GM23338 (cell line): ENCODE data around the gene APBA2.

Experiments used
- ZNF331 ChIP-seq: fragments of 250-450 bp; sonication (Bioruptor Pico); IDR thresholded peaks from 2 replicates; pipeline ENCODE4 v1.5.0; 2020; ENCODE audit warnings: low read depth, mild to moderate bottlenecking, moderate library complexity
- TF ChIP-seq, protein P1 (sequence below), 2 experiments: fragments of 200-600 bp in 1 of 2; sonication (generic) in 1 of 2; conservative IDR thresholded peaks; 2 replicates each; pipeline versions ENCODE4 v1.5.1 to v1.6.1; 2016 to 2017; ENCODE audit warnings: antibody characterized with exemption in 2 of 2, low read depth in 2 of 2, mild to moderate bottlenecking in 2 of 2, moderate library complexity in 1 of 2

DNA sequence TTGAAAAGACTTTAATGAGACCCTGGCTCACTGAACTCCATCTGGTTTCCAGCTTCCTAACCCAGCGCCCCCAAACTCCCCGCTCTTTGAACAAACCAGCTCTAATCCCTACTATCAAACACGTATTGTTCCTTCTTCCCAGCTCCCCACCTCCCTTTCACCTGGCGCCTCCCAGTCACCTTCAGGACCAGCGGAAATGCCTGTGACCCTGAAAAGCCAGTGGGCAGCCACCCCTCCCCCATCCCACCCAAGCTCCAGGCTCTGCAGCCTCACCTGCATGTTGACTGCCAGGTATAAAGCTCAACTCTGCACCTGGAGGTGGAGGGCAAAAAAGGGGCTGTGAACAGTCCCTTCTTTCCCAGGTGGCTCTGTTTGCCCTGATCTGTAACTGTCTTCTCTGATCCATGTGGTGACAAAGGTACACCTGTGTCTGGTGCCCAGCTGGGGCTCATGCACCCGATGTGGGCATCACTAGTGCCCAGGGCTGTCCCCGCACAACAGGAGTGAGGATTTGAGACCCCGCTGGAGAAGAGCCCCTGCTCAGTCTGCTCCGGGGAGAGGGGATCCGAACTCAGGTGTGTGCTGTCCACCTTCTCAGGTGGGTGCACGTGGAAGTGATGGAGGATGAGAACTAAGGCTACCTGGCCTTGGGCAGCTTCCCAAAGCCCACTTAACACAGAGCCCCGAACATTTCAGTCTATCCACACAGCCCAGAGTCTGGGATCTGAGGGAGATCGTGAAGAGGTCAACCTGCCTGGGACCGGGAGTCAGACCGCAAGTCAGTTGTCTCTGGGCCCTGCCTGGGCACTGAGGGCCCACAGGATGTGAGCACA is 254.9 kb downstream of the APBA2 start:
- TF ChIP-seq ZNF331: no peak
- TF ChIP-seq, protein P1, sequence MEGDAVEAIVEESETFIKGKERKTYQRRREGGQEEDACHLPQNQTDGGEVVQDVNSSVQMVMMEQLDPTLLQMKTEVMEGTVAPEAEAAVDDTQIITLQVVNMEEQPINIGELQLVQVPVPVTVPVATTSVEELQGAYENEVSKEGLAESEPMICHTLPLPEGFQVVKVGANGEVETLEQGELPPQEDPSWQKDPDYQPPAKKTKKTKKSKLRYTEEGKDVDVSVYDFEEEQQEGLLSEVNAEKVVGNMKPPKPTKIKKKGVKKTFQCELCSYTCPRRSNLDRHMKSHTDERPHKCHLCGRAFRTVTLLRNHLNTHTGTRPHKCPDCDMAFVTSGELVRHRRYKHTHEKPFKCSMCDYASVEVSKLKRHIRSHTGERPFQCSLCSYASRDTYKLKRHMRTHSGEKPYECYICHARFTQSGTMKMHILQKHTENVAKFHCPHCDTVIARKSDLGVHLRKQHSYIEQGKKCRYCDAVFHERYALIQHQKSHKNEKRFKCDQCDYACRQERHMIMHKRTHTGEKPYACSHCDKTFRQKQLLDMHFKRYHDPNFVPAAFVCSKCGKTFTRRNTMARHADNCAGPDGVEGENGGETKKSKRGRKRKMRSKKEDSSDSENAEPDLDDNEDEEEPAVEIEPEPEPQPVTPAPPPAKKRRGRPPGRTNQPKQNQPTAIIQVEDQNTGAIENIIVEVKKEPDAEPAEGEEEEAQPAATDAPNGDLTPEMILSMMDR (conservative IDR thresholded peaks at IDR 0.05; ENCODE audit: low read depth in 2 of 2): no peak
